Esophagus muscularis mucosa (tissue), 4 donors: Measurements from ENCODE around the gene ITGB8.

Source experiments
- EP300 ChIP-seq: sonication (generic); formaldehyde crosslinking; IDR thresholded peaks from one replicate; pipeline ENCODE4 v1.6.1; 2017; ENCODE audit warnings: antibody characterized with exemption
- POLR2A ChIP-seq: fragments of 450-650 bp; IDR thresholded peaks from one replicate; pipeline ENCODE4 v1.6.1; 2017; ENCODE audit warnings: antibody characterized with exemption, moderate library complexity, mild to moderate bottlenecking, low read depth
- POLR2AphosphoS5 ChIP-seq, 2 donors: sonication (generic); formaldehyde crosslinking; IDR thresholded peaks; one replicate each; pipeline ENCODE4 v1.6.1; 2017; ENCODE audit warnings: antibody characterized with exemption in 2 of 2
- TF ChIP-seq, protein P1 (sequence below), 3 experiments: fragments of 200-600 bp in 2 of 3; fragments of 450-650 bp in 1 of 3; sonication (generic) in 2 of 3; IDR thresholded peaks; one replicate each; pipeline ENCODE4 v1.5.1; 2017 to 2019; ENCODE audit warnings: antibody characterized with exemption in 3 of 3, mild to moderate bottlenecking in 2 of 3, moderate library complexity in 1 of 3

DNA sequence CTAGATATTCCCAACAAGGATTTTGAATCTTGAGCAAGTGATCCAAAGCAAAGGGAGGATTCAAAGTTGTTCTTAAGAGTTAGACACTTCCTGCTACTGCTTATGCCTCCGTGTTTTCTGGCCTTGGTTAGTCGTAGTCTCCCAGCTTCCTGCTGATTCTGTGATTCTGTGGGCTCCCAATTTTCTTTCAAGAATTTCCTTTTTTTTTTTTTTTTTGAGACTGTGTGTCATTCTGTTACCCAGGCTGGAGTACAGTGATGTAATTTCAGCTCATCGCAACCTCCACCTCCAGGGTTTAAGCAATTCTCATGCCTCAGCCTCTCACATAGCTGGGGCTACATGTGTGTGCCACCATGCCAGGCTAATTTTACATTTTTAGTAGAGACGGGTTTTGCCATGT, 4.4 kb upstream of the ITGB8 start:
- TF ChIP-seq POLR2A, result no peak
- TF ChIP-seq, protein P1, sequence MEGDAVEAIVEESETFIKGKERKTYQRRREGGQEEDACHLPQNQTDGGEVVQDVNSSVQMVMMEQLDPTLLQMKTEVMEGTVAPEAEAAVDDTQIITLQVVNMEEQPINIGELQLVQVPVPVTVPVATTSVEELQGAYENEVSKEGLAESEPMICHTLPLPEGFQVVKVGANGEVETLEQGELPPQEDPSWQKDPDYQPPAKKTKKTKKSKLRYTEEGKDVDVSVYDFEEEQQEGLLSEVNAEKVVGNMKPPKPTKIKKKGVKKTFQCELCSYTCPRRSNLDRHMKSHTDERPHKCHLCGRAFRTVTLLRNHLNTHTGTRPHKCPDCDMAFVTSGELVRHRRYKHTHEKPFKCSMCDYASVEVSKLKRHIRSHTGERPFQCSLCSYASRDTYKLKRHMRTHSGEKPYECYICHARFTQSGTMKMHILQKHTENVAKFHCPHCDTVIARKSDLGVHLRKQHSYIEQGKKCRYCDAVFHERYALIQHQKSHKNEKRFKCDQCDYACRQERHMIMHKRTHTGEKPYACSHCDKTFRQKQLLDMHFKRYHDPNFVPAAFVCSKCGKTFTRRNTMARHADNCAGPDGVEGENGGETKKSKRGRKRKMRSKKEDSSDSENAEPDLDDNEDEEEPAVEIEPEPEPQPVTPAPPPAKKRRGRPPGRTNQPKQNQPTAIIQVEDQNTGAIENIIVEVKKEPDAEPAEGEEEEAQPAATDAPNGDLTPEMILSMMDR (IDR thresholded peaks at IDR 0.05), result no peak
- no peak for TF ChIP-seq POLR2AphosphoS5 (IDR thresholded peaks at IDR 0.05)
- no peak for TF ChIP-seq EP300
